ENCODE results near the gene RSPO3. TPM values are rescaled to one million over a fixed set of nuclear protein-coding genes. Genes with fewer than 3 reads are reported as not detected.
"Not testable (repeated sequence)": the region's sequence is repeated elsewhere in the genome, so short reads cannot be mapped to it uniquely, and the experiment has no call there.

RSPO3 gene
- total RNA-seq, 4 donors from 2014 or later, result 1.9 to 10.7 (median 4.0) TPM

DNA sequence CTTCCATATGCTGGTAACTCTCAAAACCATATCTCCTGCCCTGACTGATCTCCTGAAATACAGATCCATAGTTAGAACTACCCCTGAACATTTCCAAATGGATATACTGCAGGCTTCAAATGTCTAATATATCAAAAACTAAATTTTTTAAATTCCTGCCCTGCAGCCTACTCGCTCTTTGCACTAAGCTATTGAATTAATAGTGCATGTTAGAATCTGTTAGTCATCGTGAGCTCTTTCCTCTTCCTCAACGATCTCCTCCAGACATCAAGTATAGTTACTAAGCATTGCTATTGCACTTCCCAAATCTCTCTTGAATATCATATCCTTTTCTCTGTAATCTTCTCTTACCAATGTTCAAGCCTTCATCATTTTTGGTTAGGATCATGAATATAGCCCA lies 26.0 kb upstream of the RSPO3 start:
- H3K27me3 ChIP-seq, result no peaks in the 10 kb centered on the region
- H3K36me3 ChIP-seq, result no peaks in the 10 kb centered on the region
- TF ChIP-seq POLR2A (IDR thresholded peaks at IDR 0.05) (no peak), CTCF (IDR thresholded peaks at IDR 0.05) (no peak)
- no peaks in the 10 kb centered on the region for H3K4me1 ChIP-seq
- no peaks in the 10 kb centered on the region for H3K9me3 ChIP-seq
- DNase-seq, result no peak
- no peak overlapping the region for H3K27ac ChIP-seq
- no peak overlapping the region for H3K4me3 ChIP-seq

- no peaks in the 10 kb centered on the region for H3K36me3 ChIP-seq
- no peaks in the 10 kb centered on the region for H3K27me3 ChIP-seq
- no peaks in the 10 kb centered on the region for H3K4me1 ChIP-seq
- H3K27ac ChIP-seq, result no peak overlapping the region
- no peak for TF ChIP-seq POLR2A (IDR thresholded peaks at IDR 0.05)
- no peak for TF ChIP-seq CTCF (IDR thresholded peaks at IDR 0.05)
- no peak for DNase-seq
- no peaks in the 10 kb centered on the region for H3K9me3 ChIP-seq
- H3K4me3 ChIP-seq, result no peak overlapping the region
These were observed 23.7 kb upstream of the RSPO3 start for GRCh38 chr6:127094791-127095190.

DNA sequence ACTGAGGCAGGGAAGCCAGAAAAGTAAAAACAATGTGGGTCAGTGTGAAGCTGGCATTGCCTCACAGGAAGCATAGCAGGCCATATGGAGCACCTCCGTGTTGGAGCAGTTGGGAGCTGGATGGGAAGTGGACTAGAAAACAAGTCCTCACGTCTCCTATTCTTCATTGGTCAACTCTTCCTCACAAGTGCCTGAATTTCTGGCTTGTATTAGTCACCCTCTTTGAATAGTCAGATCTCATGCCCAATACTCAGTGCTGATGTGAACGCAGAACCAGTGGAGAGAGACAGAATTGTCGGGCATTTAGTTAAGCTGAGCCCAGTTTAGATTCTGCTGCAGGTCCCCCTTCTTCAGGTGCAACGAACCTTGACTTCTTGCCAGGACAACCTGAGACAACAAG lies 22.3 kb upstream of the RSPO3 start:
- Histone ChIP-seq H3K27ac (no peak overlapping the region), H3K27me3 (no peaks in the 10 kb centered on the region), H3K36me3 (no peaks in the 10 kb centered on the region), H3K4me1 (no peaks in the 10 kb centered on the region), H3K9me3 (no peaks in the 10 kb centered on the region), H3K4me3 (no peak overlapping the region)
- DNase-seq, result no peak
- no peak for TF ChIP-seq CTCF (IDR thresholded peaks at IDR 0.05)
- TF ChIP-seq POLR2A (IDR thresholded peaks at IDR 0.05), result no peak

GRCh38 chr6:127097442-127097841 lies 21.0 kb upstream of the RSPO3 start:
- not testable (repeated sequence) for H3K36me3 ChIP-seq, H3K4me3 ChIP-seq, H3K4me1 ChIP-seq, H3K9me3 ChIP-seq, H3K27ac ChIP-seq, H3K27me3 ChIP-seq, DNase-seq

- H3K4me3 ChIP-seq, result no peak overlapping the region
- H3K27ac ChIP-seq, result no peak overlapping the region
- no peaks in the 10 kb centered on the region for H3K36me3 ChIP-seq
- TF ChIP-seq CTCF (IDR thresholded peaks at IDR 0.05), result no peak
- TF ChIP-seq POLR2A (IDR thresholded peaks at IDR 0.05), result no peak
- no peaks in the 10 kb centered on the region for H3K4me1 ChIP-seq
- no peaks in the 10 kb centered on the region for H3K9me3 ChIP-seq
- no peak for DNase-seq
- H3K27me3 ChIP-seq, result no peaks in the 10 kb centered on the region
These were observed 17.8 kb upstream of the RSPO3 start for GRCh38 chr6:127100510-127101140.

DNA sequence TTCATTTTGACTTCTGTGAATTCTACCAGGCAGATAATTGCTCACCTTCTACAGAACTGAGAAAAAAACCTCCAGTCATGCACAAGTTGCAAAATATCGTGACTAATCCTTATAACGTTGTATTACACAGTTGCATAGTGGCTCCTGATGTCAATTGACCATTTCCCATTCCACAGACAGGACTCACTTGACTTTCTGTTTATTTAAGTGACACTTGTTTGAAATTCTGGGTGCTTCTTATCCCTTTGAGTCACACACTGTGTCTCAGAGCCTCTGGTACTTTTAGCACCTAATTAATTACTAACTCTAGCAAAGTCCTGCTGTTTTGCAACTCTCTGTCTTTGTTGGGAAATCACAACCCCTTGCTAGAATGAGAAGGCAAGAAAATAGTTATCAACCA lies 16.2 kb upstream of the RSPO3 start:
- no peak overlapping the region for H3K4me3 ChIP-seq
- no peaks in the 10 kb centered on the region for H3K27me3 ChIP-seq
- no peaks in the 10 kb centered on the region for H3K9me3 ChIP-seq
- DNase-seq, result no peak
- H3K27ac ChIP-seq, result no peak overlapping the region
- TF ChIP-seq POLR2A (IDR thresholded peaks at IDR 0.05) (no peak), CTCF (IDR thresholded peaks at IDR 0.05) (no peak)
- no peaks in the 10 kb centered on the region for H3K4me1 ChIP-seq
- no peaks in the 10 kb centered on the region for H3K36me3 ChIP-seq

Measured in Peyer's patch (tissue), 4 donors.